ENCODE measurements around the gene SPEF2. TPM values are rescaled to one million over a fixed set of nuclear protein-coding genes. Genes with fewer than 3 reads are reported as not detected.

The SPEF2 gene
- total and polyA plus RNA-seq, 2 of the 13 experiments (the other 11 are each of a cell fraction or from before 2014, with no cell fraction given): 1.5 to 2.3 TPM

GRCh38 chr5:35857606-35858205 lies 240.0 kb downstream of the SPEF2 start:
- no peak overlapping the region for H3K4me3 ChIP-seq (replicated peaks in 1 of 3; ENCODE audit: insufficient read depth in 1 of 3, low read depth in 2 of 3, low read length in 3 of 3)
- 0% methylated on average over 2 of the region's 2 CpGs for whole genome bisulfite sequencing (ENCODE audit: low lambda C conversion rate)
- in situ Hi-C loops (cut with HindIII; ENCODE audit: extremely low pct_ligation_motif_present, low pct_unique_long_range_greater_than_20kb) (no loop called here), intact Hi-C loops (cut with micrococcal nuclease; ENCODE audit: unreplicated experiment) (no loop called here)
- H3K4me2 ChIP-seq (ENCODE audit: low read depth, low read length): no peak overlapping the region
- no peaks in the 10 kb centered on the region for H3K9me3 ChIP-seq (ENCODE audit: low read length)
- FAIRE-seq (no peak), ATAC-seq (no peak), DNase-seq (ENCODE audit: low spot score) (no peak)
- no TSS peak for BruUV-seq (replicated peaks)
- TF ChIP-seq ZHX2 (IDR thresholded peaks at IDR 0.05; ENCODE audit: low read depth) (no peak), ZHX2 (CRISPR knock-in tag; IDR thresholded peaks at IDR 0.05; ENCODE audit: borderline replicate concordance) (no peak), TBL1XR1 (IDR thresholded peaks at IDR 0.05; ENCODE audit: borderline replicate concordance, low read length, partially characterized antibody) (no peak), SPEN (CRISPR knock-in tag; IDR thresholded peaks at IDR 0.05; ENCODE audit: low read depth) (no peak), AGO1 (IDR thresholded peaks at IDR 0.05; ENCODE audit: low read depth, low read length, poor library complexity, severe bottlenecking) (no peak), KLF16 (CRISPR knock-in tag; IDR thresholded peaks at IDR 0.05) (no peak), POLR2AphosphoS2 (IDR thresholded peaks at IDR 0.05; ENCODE audit: low read depth, low read length) (no peak), ZMAT3 (CRISPR knock-in tag; conservative IDR thresholded peaks at IDR 0.05) (no peak), HCFC1 (IDR thresholded peaks at IDR 0.05; ENCODE audit: low read depth, low read length) (no peak), ZNF30 (CRISPR knock-in tag; IDR thresholded peaks at IDR 0.05) (no peak), TCF7 (IDR thresholded peaks at IDR 0.05; ENCODE audit: low read depth) (no peak), ZNF3 (CRISPR knock-in tag; IDR thresholded peaks at IDR 0.05) (no peak), CENPX (CRISPR knock-in tag; IDR thresholded peaks at IDR 0.05) (no peak), REL (CRISPR knock-in tag; conservative IDR thresholded peaks at IDR 0.05) (no peak), ZNF350 (CRISPR knock-in tag; IDR thresholded peaks at IDR 0.05; ENCODE audit: borderline replicate concordance, low read depth) (no peak), DPF2 (CRISPR knock-in tag; IDR thresholded peaks at IDR 0.05; ENCODE audit: borderline replicate concordance, low read depth) (no peak)
- TF ChIP-seq, protein P1, sequence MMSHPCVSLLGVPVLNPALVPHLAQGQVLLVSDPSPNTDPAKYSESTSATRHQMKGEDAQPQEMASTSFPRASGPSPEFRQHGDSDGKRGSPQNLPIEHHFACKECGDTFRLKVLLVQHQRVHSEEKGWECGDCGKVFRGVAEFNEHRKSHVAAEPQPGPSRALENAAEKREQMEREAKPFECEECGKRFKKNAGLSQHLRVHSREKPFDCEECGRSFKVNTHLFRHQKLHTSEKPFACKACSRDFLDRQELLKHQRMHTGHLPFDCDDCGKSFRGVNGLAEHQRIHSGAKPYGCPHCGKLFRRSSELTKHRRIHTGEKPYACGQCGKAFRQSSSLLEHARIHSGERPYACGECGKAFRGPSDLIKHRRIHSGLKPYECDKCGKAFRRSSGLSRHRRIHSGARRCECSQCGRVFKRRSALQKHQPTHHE (CRISPR knock-in tag; IDR thresholded peaks at IDR 0.05; ENCODE audit: borderline replicate concordance): no peak
- H3K4me1 ChIP-seq (ENCODE audit: insufficient read depth, low read length): no peaks in the 10 kb centered on the region
- H4K20me1 ChIP-seq (ENCODE audit: insufficient read depth, low read length): no peaks in the 10 kb centered on the region
- H3K36me3 ChIP-seq (replicated peaks in 1 of 2; ENCODE audit: control insufficient read depth in 1 of 2, insufficient read depth in 2 of 2, low read length in 2 of 2): no peaks in the 10 kb centered on the region
- H3K79me2 ChIP-seq (ENCODE audit: insufficient read depth, low read length): no peaks in the 10 kb centered on the region
- no peaks in the 10 kb centered on the region for H3K27me3 ChIP-seq (ENCODE audit: control insufficient read depth in 1 of 2, insufficient read depth in 2 of 2, low read length in 2 of 2)
- H2AFZ ChIP-seq (ENCODE audit: low read length): no peak overlapping the region
- ChIA-PET CTCF (ENCODE audit: low intra/inter-chr PET ratio, low total read pairs) (no interaction called here), POLR2A (no interaction called here)
- H3K27ac ChIP-seq (ENCODE audit: extremely low read length, insufficient read depth, low read length): no peak overlapping the region
- H3K9ac ChIP-seq (ENCODE audit: insufficient read depth, low read depth, low read length): no peak overlapping the region
